Suppressor macrophage treated with lipopolysaccharide for 4 hours (primary cell): Measurements from ENCODE around the gene SLC15A1.
A peak's percentile ranks its signal among the peaks of the same experiment; 100 is the strongest.

Experiments used
- DNase-seq: peaks from one replicate; pipeline ENCODE4 v3.0.0-alpha.2; 2020

Gene SLC15A1

DNA sequence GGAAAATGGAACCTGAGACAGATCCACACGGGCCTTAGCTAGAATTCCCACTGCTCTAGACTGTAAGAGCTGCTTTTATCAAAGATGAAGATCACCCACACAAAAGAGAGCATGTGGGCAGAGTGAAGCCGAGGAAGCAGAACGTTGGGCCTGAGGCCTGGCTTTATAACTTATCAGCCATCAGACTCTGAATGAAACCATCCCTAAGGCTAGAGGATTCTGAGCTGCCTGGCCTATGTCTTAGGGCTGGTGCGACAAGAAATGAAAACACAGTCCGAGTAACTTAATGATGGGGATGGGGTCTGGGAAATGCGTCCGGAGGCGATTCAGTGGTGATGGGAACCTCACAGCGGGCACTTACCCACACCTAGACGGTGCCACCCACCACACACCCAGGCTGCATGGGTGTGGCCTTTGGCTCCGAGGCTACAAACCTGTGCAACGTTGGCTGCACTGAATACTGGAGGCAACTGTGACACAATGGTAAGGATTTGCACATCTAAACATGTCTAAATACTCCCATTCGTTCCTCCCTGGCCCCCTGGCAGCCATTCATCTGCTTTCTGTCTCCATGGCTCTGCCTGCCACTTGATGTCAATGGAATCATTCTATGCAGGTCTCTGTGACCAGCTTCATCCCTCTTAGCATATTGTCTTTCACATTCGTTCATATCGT is 62.0 kb downstream of the SLC15A1 start:
- DNase-seq: no peak

DNA sequence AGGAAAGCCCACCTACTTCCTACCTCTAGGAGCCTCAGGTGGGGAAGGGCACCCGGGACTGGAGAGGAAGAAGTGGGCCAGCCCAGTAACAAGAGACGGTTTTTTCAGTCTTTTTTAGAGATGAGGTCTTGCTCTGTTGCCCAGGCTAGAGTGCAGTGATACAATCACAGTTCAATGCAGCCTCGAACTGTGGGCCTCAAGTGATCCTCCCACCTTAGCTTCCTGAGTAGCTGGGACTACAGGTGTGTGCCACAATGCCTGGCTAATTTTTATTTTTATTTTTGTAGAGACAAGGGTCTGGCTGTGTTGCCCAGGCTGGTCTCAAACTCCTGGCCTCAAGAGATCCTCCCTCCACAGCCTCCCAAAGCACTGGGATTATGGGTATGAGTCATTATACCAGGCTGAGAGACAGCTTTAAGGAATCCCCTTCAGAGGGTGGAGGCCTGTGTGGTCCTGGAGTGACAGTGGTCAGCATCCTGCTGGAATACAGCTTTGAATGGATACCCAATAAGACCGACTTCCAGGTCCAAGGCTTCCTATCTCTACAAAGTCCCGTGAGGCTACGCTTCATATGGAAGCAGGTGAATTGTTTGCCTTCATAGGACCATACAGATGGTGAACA is 63.0 kb downstream of the SLC15A1 start:
- DNase-seq: no peak

- no peak for DNase-seq
Measured at GRCh38 chr13:98688373-98688772, 64.1 kb downstream of the SLC15A1 start.

- no peak for DNase-seq
Measured at GRCh38 chr13:98687319-98687718, 65.2 kb downstream of the SLC15A1 start.

GRCh38 chr13:98686270-98686669 is 66.2 kb downstream of the SLC15A1 start:
- no peak for DNase-seq

DNA sequence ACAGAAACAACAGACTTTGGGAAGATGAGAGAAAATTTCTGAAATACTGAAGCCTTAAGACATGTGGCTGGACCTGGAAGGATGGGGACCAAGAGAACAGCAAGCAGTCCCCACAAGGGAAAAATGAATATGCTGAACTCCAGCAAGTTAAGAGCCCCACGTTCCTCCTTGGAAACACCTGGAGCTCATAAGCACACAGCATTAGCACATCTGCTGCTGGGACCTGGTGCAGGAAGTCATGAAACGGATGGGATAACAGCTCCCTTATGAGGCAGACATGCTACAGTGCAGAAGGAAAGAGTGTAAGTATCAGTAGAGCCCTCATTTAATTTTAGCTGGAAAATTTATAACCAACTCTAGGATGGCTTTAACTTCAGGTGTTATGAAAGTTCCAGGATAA is 67.3 kb downstream of the SLC15A1 start:
- no peak for DNase-seq

GRCh38 chr13:98681049-98681448 is 71.4 kb downstream of the SLC15A1 start:
- DNase-seq: no peak

GRCh38 chr13:98678741-98679140 is 73.7 kb downstream of the SLC15A1 start:
- no peak for DNase-seq

DNA sequence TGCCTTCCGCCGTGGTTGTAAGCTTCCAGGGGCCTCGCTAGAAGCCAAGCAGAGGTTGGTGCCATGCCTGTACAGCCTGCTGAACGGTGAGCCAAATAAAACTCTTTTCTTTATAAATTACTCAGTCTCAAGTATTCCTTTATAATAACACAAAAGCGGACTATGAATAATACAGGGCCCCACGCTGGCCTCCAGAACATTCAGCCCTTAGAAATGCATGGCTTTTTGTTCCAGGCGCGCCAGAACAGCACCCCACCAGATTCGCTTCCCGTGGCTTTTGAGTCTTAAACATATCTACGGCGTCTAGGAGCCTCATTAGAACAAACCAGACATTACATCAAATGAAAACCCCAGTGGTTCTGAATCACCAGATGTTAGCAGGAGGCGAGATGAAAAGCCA is 75.1 kb downstream of the SLC15A1 start:
- DNase-seq: no peak

- DNase-seq: no peak
Measured at GRCh38 chr13:98676239-98676638, 76.2 kb downstream of the SLC15A1 start.

DNA sequence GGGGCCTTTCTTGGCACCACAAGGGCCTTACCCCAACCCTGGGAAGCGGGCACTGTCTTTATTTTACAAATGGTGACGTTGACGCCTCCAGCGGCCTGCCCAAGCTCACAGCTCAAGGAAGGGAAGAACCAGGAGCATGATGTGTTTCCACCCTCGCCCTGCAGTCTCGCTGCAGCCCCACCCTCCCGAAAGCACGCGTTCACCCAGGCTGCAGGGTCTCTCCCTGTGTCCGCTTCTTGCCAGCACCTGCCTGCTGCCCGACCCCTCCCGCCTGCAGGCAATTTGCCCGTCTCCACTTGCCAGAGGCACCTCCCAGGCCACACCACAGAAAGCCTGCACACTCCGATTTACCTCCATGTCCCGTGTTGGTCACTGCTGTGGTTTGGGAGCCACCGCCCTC is 76.6 kb downstream of the SLC15A1 start:
- DNase-seq: no peak

GRCh38 chr13:98675066-98675465 is 77.4 kb downstream of the SLC15A1 start:
- no peak for DNase-seq

GRCh38 chr13:98672947-98673613 is 79.4 kb downstream of the SLC15A1 start:
- DNase-seq: peak; percentile 75

DNA sequence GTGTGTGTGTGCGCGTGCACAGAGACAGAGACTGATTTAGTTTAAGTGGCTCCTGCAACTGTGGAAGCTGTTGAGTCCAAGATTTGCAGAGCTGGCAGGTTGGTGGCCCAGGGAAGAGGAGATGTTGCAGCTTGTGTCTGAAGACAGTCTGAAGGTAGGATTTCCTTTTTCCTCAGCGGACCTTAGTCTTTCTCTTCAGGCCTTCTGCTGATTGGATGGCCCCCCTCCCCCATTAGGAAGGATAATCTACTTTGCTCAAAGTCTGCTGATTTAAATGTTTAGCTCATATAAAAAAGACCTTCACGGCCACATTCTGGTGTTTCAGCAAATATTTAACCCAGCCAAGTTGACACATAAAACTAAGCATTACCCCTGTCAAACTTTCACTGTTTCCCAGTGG is 84.3 kb downstream of the SLC15A1 start:
- no peak for DNase-seq

- no peak for DNase-seq
Measured at GRCh38 chr13:98665638-98665995, 86.9 kb downstream of the SLC15A1 start.

- DNase-seq: no peak
Measured at GRCh38 chr13:98664924-98665637, 87.4 kb downstream of the SLC15A1 start.

DNA sequence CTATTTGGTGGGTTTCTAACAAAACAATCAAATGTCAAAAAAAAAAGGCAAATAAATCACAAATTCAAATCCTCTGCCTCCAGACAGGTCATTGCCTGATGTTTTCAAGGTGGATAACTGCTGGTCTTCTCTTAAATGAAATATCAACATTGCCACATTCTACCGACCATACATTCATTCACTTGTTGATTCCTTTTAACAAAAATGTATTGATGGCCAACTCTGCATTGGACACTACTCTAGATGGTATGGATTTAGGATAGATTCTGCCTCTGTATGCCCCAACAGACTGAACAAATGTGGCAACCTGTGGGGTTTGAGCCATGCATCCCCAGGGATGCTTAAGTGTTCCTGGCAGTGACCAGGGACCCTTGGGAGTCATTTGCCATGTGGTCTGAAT is 88.0 kb downstream of the SLC15A1 start:
- no peak for DNase-seq

DNA sequence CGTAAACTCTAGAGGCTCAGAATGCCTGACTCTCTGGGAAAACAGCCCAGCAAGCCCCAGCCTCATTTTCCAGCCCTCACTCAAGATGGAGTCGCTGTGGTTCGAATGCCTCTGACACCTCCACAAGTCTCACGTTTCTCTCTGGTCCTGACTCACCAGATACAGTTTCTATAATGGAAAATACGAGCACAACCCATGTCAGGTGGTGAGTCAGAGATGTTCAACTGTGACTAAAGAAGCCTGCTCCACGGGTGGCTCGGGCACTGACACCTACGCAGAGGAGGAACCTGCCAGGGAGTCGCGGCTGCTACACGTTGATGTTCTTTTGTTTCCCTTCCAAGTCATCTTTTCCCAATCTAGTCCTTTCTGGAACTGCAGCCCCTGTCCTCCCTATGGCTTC is 88.4 kb downstream of the SLC15A1 start:
- no peak for DNase-seq

- no peak for DNase-seq
Measured at GRCh38 chr13:98658131-98658530, 94.3 kb downstream of the SLC15A1 start.

DNA sequence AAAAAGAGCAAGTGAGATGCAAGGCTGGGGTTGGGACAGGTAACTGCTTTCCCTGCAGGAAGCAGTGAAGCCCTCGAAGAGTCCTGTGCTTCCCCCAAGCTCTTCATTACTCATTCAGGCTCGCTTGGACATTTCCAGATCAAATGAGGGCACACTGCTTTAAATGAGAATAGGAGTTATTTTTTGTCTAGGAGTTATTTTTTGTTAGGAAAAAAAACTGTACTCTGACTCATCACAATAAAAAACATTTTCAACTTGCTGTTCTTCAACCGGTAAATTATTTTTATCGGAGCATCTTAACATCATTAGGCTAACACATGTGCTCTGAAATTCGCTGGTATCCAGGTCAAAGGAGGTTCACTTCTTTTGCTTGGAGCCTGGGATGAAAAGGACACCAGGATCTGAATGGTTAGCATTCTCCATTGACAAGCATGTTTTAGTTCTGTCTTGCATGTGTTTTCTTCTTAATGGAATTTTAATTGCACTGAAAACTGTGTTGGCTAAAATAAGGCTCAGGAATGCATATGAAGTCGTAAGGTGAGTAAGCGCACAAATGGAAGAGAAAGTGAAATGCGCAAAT is 94.9 kb downstream of the SLC15A1 start:
- DNase-seq: no peak

DNA sequence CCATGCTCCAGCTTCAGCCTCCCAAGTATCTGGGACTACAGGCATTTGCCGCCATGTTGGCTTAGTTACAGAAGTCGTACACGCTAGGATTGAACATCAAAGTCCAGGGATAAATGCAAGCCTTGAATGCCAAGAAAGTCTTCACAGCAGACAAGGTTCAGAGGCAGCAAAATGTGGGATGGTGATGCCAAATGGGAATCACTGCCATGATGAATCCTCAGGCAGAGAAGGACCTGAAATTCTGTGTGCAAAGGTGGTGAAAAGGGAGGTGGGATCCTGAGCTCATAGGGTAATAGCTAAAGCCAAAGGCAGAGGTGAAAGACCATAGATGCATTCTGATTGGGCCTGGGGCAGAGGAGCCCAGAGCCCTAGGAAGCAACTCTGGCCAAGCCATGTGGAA is 96.2 kb downstream of the SLC15A1 start:
- no peak for DNase-seq

GRCh38 chr13:98653463-98653985 is 98.9 kb downstream of the SLC15A1 start:
- DNase-seq: peak; percentile 84
